Neural crest cell (in vitro differentiated cells): Measurements from ENCODE around the gene OTOG. TPM values are rescaled to one million over a fixed set of nuclear protein-coding genes. Genes with fewer than 3 reads are reported as not detected.

Source experiments
- DNase-seq: peaks from one replicate; pipeline ENCODE4 v3.0.0; 2021; ENCODE audit warnings: low read depth, mixed read lengths, low spot score
- H3K27ac Mint-ChIP-seq: one replicate; pipeline ENCODE4 v1.8.0; 2021; ENCODE audit warnings: mild to moderate bottlenecking, mixed read lengths; ENCODE audit not compliant: unreplicated experiment
- H3K27me3 Mint-ChIP-seq: 2 replicates; pipeline ENCODE4 v1.8.0; 2021; ENCODE audit warnings: low read depth, mild to moderate bottlenecking, mixed read lengths
- H3K36me3 Mint-ChIP-seq: 2 replicates; pipeline ENCODE4 v1.8.0; 2021; ENCODE audit warnings: low read depth, mild to moderate bottlenecking, mixed read lengths
- H3K4me1 Mint-ChIP-seq: 2 replicates; pipeline ENCODE4 v1.8.0; 2021; ENCODE audit warnings: mixed read lengths
- H3K4me3 Mint-ChIP-seq: one replicate; pipeline ENCODE4 v1.8.0; 2021; ENCODE audit warnings: mild to moderate bottlenecking, mixed read lengths
- H3K9me3 Mint-ChIP-seq: 2 replicates; pipeline ENCODE4 v1.8.0; 2021; ENCODE audit warnings: mixed read lengths
- CTCF ChIP-seq: fragments of 200-600 bp; sonication (generic); conservative IDR thresholded peaks from 2 replicates; pipeline ENCODE4 v1.5.0; 2021; ENCODE audit warnings: antibody characterized with exemption, mild to moderate bottlenecking
- total RNA-seq: library from RNA; stranded (reverse); gene quantifications from 2 replicates; pipeline ENCODE4 v1.2.1, GENCODE V29; 2021

OTOG gene
- total RNA-seq, 1 donor from 2014 or later: not detected

DNA sequence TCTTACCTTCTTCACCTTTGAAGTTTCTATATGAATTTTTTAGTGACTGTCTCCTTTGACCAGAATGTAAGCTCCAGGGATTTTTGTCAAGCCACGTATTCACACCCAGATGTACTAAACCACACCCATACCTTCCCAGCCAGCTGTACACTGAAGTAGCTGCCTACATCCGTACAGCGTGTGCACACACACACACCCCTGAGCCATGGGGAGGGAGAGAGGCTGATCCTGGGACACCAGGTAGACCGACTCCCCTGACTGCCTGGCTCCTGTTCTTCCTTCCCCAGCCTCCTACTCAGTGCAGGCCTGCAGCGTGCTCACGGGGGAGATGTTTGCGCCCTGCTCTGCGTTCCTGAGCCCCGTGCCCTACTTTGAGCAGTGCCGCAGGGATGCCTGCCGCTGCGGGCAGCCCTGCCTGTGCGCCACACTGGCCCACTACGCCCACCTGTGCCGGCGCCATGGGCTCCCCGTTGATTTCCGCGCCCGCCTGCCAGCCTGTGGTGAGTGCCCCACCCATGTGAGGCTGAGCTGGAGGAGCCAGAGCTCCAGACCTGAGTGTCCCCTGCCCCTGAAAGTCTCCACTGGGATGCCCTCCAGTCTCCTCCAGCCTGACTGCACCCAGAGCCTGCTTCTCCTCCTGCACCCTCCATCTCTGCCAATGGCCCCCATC lies 25.9 kb downstream of the OTOG start:
- DNase-seq: no peak
- TF ChIP-seq CTCF: no peak
- H3K4me3 Mint-ChIP-seq: no peak overlapping the region
- no peaks in the 10 kb centered on the region for H3K36me3 Mint-ChIP-seq
- no peaks in the 10 kb centered on the region for H3K4me1 Mint-ChIP-seq
- peaks cover 7% of the 10 kb centered on the region for H3K27me3 Mint-ChIP-seq
- H3K9me3 Mint-ChIP-seq: no peaks in the 10 kb centered on the region
- H3K27ac Mint-ChIP-seq: no peak overlapping the region

- no peak for DNase-seq
- H3K27me3 Mint-ChIP-seq: peaks cover 7% of the 10 kb centered on the region
- no peak overlapping the region for H3K4me3 Mint-ChIP-seq
- H3K9me3 Mint-ChIP-seq: no peaks in the 10 kb centered on the region
- no peak overlapping the region for H3K27ac Mint-ChIP-seq
- no peak for TF ChIP-seq CTCF
- no peaks in the 10 kb centered on the region for H3K4me1 Mint-ChIP-seq
- H3K36me3 Mint-ChIP-seq: no peaks in the 10 kb centered on the region
These were observed 26.5 kb downstream of the OTOG start for GRCh38 chr11:17573526-17573925.

DNA sequence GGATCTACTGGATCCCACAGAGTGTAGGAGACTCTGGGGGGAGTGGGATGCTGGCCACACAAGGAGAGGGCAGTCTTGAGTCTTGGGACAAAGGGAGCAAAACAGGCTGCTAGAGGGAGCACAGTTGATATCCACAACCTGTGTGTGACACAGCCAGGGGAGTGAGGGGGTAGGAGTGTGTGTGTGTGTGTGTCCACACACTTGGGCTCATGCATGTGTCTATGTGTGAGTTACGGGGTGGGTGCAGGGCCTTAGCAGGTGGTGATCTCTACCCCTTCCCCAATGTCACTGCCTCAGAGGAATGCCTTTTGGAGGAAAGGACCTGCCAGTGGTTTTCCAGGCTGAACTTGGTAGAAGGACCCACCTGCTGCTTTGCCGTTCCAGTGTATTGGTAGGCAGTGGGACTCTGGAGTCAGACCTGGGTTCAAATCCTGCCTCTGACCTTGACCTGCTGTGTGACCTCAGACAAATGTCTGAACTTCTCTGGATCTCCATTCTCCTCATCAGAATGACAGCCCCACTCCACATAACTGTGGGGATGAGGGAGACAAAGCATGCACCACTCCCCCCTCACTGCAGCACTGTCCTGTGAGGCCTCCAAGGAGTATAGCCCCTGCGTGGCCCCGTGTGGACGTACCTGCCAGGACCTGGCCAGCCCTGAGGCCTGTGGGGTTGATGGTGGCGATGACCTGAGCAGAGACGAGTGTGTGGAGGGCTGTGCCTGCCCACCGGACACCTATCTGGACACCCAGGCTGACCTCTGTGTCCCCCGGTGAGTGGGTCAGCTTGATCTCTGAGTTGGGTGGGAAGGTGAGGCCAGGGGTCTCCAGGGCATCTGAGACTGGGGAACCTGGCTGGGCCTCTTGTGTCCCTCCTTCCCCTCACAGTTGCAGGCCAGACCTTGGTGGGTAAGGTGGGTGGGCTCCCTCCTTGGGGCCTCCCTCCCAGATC lies 27.4 kb downstream of the OTOG start:
- Mint-ChIP-seq H3K4me3 (no peak overlapping the region), H3K27me3 (peaks cover 5% of the 10 kb centered on the region), H3K36me3 (no peaks in the 10 kb centered on the region), H3K9me3 (no peaks in the 10 kb centered on the region), H3K27ac (peak overlapping the region; percentile 77), H3K4me1 (no peaks in the 10 kb centered on the region)
- TF ChIP-seq CTCF: no peak
- DNase-seq: no peak

DNA sequence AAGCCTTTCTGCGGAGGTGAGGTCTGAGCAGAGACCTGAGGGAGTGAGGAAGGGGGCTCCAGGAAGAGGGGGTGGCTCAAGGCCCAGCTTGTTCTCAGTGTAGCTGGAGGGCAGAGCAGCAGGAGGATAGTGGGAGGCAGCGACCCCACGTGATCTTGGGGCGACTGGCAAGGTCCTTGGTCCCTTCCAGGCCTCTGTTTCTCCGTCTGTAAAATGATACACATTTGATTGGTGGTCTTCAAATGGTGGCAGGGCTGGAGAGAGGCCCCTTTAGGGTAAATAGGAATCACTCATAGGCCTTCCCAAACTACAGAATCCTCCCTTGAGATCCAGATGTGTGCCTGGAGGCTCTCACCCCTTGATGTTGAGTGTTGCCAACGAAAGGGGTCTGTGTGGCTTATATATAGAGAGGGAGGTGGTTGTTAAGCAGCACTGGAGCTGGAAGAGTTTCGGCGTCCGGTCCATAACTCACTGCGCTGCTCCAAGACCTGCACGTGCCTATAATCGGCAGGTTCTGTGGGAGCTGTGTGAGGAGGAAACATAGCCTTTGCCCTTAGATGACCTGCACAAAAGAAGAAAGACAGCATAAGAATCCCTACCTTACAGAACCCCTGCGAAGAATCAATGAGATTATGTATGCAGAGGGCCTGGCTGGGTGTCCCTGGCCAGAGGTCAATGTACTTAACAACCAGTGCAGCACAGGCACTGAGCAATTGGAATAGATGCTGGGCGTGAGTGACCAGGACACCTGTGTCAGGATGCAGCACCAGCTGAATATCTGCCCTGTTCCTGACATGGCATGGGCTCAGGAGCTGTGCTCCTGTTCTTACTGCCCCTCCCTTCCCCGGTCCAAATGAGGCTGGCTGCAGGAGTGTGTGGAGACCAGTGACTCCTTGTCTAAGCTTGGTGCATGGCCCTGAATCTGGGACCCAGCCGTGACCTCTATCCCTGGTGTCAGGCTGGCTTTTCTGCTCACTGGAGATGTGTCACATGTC lies 28.7 kb downstream of the OTOG start:
- peaks cover 9% of the 10 kb centered on the region for H3K27me3 Mint-ChIP-seq
- no peaks in the 10 kb centered on the region for H3K4me1 Mint-ChIP-seq
- TF ChIP-seq CTCF: no peak
- H3K36me3 Mint-ChIP-seq: no peaks in the 10 kb centered on the region
- no peaks in the 10 kb centered on the region for H3K9me3 Mint-ChIP-seq
- no peak overlapping the region for H3K27ac Mint-ChIP-seq
- DNase-seq: no peak
- H3K4me3 Mint-ChIP-seq: no peak overlapping the region

DNA sequence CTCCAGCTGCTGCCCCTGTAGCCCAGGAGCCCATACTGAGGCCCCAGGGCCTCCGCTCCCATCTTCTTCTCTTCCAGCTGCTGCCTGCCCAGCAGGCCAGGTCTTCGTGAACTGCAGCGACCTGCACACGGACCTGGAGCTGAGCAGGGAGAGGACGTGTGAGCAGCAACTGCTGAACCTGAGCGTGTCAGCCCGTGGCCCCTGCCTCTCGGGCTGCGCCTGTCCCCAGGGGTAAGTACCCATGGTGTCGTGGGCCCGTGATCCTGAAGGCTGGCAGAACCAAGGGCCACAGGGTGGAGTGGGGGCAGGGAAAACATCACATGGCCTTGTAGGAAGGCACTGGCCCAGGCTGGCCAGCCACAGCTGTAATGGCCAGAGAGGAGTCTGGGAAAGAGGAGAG lies 31.2 kb downstream of the OTOG start:
- no peaks in the 10 kb centered on the region for H3K9me3 Mint-ChIP-seq
- DNase-seq: no peak
- no peaks in the 10 kb centered on the region for H3K4me1 Mint-ChIP-seq
- H3K4me3 Mint-ChIP-seq: no peak overlapping the region
- no peaks in the 10 kb centered on the region for H3K36me3 Mint-ChIP-seq
- H3K27ac Mint-ChIP-seq: no peak overlapping the region
- H3K27me3 Mint-ChIP-seq: peaks cover 8% of the 10 kb centered on the region
- no peak for TF ChIP-seq CTCF
